Measurements from ENCODE around the gene ZFP30. TPM values are rescaled to one million over a fixed set of nuclear protein-coding genes. Genes with fewer than 3 reads are reported as not detected.
A peak's percentile ranks its signal among the peaks of the same experiment; 100 is the strongest.

The ZFP30 gene
- total and polyA plus RNA-seq, 2 of the 4 experiments (the other 2 are of a cell fraction), result 1.7 to 10.2 TPM

GRCh38 chr19:37691881-37692504, 36.7 kb upstream of the ZFP30 start:
- peak; percentile 80 for DNase-seq
- H3K27me3 ChIP-seq (ENCODE audit: control insufficient read depth, insufficient read depth, low read length), result no peaks in the 10 kb centered on the region
- H3K4ac ChIP-seq (ENCODE audit: low read depth, low read length), result peak overlapping the region; percentile 89
- in situ Hi-C loops (cut with MboI; ENCODE audit: low sequenced_read_pairs), result no loop called here
- peak overlapping the region; percentile 52 for H3K9ac ChIP-seq (ENCODE audit: low read depth, low read length)
- peak overlapping the region; percentile 97 for H3K14ac ChIP-seq (replicated peaks; ENCODE audit: low read depth, low read length)
- ATAC-seq (ENCODE audit: low read depth), result peak; percentile 98
- peaks cover 7% of the 10 kb centered on the region for H3K36me3 ChIP-seq (ENCODE audit: control insufficient read depth, insufficient read depth, low read length)
- H3K4me2 ChIP-seq (ENCODE audit: low read depth, low read length), result peak overlapping the region; percentile 86
- H3K9me3 ChIP-seq (ENCODE audit: control insufficient read depth, insufficient read depth, low read length), result peaks cover 6% of the 10 kb centered on the region
- intact Hi-C loops (cut with micrococcal nuclease), result loop anchor here (2.0 to 10.0 kb wide), 2 partner anchors 37 to 227 kb away; partner anchors contain the start of genes ZFP30, ZNF569 and ZNF570
- H3K18ac ChIP-seq (ENCODE audit: low read depth, low read length), result peak overlapping the region; percentile 28; the same call in 1 of the 2 replicates
- no peaks in the 10 kb centered on the region for H3K9me1 ChIP-seq (ENCODE audit: insufficient read depth, low read length)
- dilution Hi-C loops (cut with HindIII; ENCODE audit: low sequenced_read_pairs, unreplicated experiment), result no loop called here
- 4% methylated on average over 21 of the region's 48 CpGs; no CpG with 5 or more reads in 1 of the 2 experiments for WGBS, 2 experiments (ENCODE audit: extremely low coverage in 2 of 2, insufficient read length in 1 of 2)
- ChIA-PET CTCF (no interaction called here), POLR2A (ENCODE audit: unreplicated experiment) (no interaction called here)
- H3K4me1 ChIP-seq (ENCODE audit: control insufficient read depth, insufficient read depth, low read length), result no peaks in the 10 kb centered on the region; the same call in 1 of the 2 replicates
- 0 out of 2 replicates have a peak overlapping the region, but pooled peaks have one; percentile 32 for H3K56ac ChIP-seq (ENCODE audit: extremely low read depth, insufficient read depth, low read length)
- peak overlapping the region; percentile 69 for H2AK9ac ChIP-seq (replicated peaks; ENCODE audit: low read depth, low read length, poor library complexity)
- peak overlapping the region; percentile 64 for H2BK5ac ChIP-seq (ENCODE audit: low read depth, low read length, poor library complexity, severe bottlenecking)
- BruUV-seq (replicated peaks), result no TSS peak
- H4K8ac ChIP-seq (ENCODE audit: low read depth in 2 of 2, low read length in 2 of 2), result peak overlapping the region; percentile 23 to 98
- peaks cover 0 to 3% of the 10 kb centered on the region in 2 experiments; a peak in 1 of 4 replicates for H3K79me1 ChIP-seq (ENCODE audit: low read depth in 1 of 2, low read length in 2 of 2)
- H3K4me3 ChIP-seq (ENCODE audit: insufficient read depth, low read depth, low read length), result peak overlapping the region; percentile 75
- peak overlapping the region; percentile 76 for H4K91ac ChIP-seq (ENCODE audit: insufficient read depth, low read depth, low read length)
- H3K27ac ChIP-seq (ENCODE audit: insufficient read depth, low read length), result peak overlapping the region; percentile 49
- H2BK20ac ChIP-seq (ENCODE audit: low read depth, low read length), result no peak overlapping the region
- H2AFZ ChIP-seq (replicated peaks; ENCODE audit: low read length, poor library complexity), result peak overlapping the region; percentile 99
- no peak overlapping the region for H2AK5ac ChIP-seq (ENCODE audit: low read depth, low read length)
- no peaks in the 10 kb centered on the region for H4K20me1 ChIP-seq (ENCODE audit: insufficient read depth, low read length)
- H2BK120ac ChIP-seq (ENCODE audit: low read depth, low read length), result peak overlapping the region; percentile 59
- no peak overlapping the region for H2BK15ac ChIP-seq (ENCODE audit: low read depth, low read length)
- H4K5ac ChIP-seq (ENCODE audit: low read depth, low read length), result peak overlapping the region; percentile 51; the same call in 1 of the 2 replicates
- H3K23ac ChIP-seq (ENCODE audit: low read depth, low read length), result peak overlapping the region; percentile 79; the same call in 1 of the 2 replicates
- TF ChIP-seq NFE2L2 (IDR thresholded peaks at IDR 0.05; ENCODE audit: low read depth, low read length) (no peak), CHD1 (IDR thresholded peaks at IDR 0.05; ENCODE audit: low read depth, low read length) (no peak), MAZ (IDR thresholded peaks at IDR 0.05; ENCODE audit: borderline replicate concordance, low read depth, low read length) (peak; percentile 56; the same call in 1 of the 2 replicates), MAFK (IDR thresholded peaks at IDR 0.05; ENCODE audit: low read depth, low read length) (no peak), CEBPB (IDR thresholded peaks at IDR 0.05; ENCODE audit: low read depth, low read length) (no peak), MXI1 (IDR thresholded peaks at IDR 0.05; ENCODE audit: borderline replicate concordance, low read depth, low read length) (no peak), CTCF (conservative IDR thresholded peaks at IDR 0.05; ENCODE audit: low read depth, low read length) (peak; percentile 6; the same call in 1 of the 2 replicates), RAD21 (IDR thresholded peaks at IDR 0.05; ENCODE audit: low read length) (no peak), RCOR1 (IDR thresholded peaks at IDR 0.05; ENCODE audit: insufficient replicate concordance, low read length) (no peak), SMC3 (IDR thresholded peaks at IDR 0.05; ENCODE audit: low read depth, low read length) (no peak), ELK1 (IDR thresholded peaks at IDR 0.05; ENCODE audit: borderline replicate concordance, low read depth, low read length) (no peak), BHLHE40 (IDR thresholded peaks at IDR 0.05; ENCODE audit: low read depth, low read length) (peak; percentile 31; the same call in 1 of the 2 replicates), FOS (IDR thresholded peaks at IDR 0.05; ENCODE audit: low read depth, low read length) (no peak), RFX5 (IDR thresholded peaks at IDR 0.05; ENCODE audit: low read depth, low read length) (no peak), POLR2A (IDR thresholded peaks at IDR 0.05; ENCODE audit: low read depth, low read length) (0 out of 2 replicates have a peak, but pooled peaks have one; percentile 39)
